Vagina (tissue), 2 donors: ENCODE measurements around the gene MYH9. TPM values are rescaled to one million over a fixed set of nuclear protein-coding genes. Genes with fewer than 3 reads are reported as not detected.

Experiments used
- DNase-seq, 2 donors: peaks; one replicate each; pipeline ENCODE4 v3.0.0-alpha.2; 2017; ENCODE audit errors: extremely low spot score in 2 of 2
- H3K27ac ChIP-seq: fragments of 200-600 bp; sonication (generic); one replicate; pipeline ENCODE4 v1.5.1; 2019
- H3K27me3 ChIP-seq: fragments of 200-600 bp; sonication (generic); one replicate; pipeline ENCODE4 v1.5.1; 2019
- H3K36me3 ChIP-seq, 2 donors: fragments of 200-600 bp; sonication (generic); one replicate each; pipeline ENCODE4 v1.5.1; 2017 to 2019
- H3K4me1 ChIP-seq: fragments of 200-600 bp; sonication (generic); one replicate; pipeline ENCODE4 v1.5.1; 2019
- H3K4me3 ChIP-seq, 2 donors: fragments of 200-600 bp; sonication (generic); 1 replicate in 1 of 2; 2 replicates in 1 of 2; pipeline ENCODE4 v1.5.1; 2016 to 2019
- H3K9me3 ChIP-seq: fragments of 200-600 bp; sonication (generic); one replicate; pipeline ENCODE4 v1.5.1; 2019
- CTCF ChIP-seq, 3 experiments: fragments of 450-650 bp in 2 of 3; fragments of 200-600 bp in 1 of 3; sonication (generic) in 1 of 3; IDR thresholded peaks; one replicate each; pipeline ENCODE4 v1.5.1; 2017 to 2019; ENCODE audit warnings: antibody characterized with exemption in 3 of 3, mild to moderate bottlenecking in 2 of 3, moderate library complexity in 2 of 3
- POLR2A ChIP-seq, 2 donors: fragments of 450-650 bp; IDR thresholded peaks; one replicate each; pipeline ENCODE4 v1.6.1; 2017; ENCODE audit warnings: antibody characterized with exemption in 2 of 2, mild to moderate bottlenecking in 2 of 2, moderate library complexity in 2 of 2
- POLR2AphosphoS5 ChIP-seq, 2 donors: sonication (generic); formaldehyde crosslinking; IDR thresholded peaks; one replicate each; pipeline ENCODE4 v1.9.0; 2017; ENCODE audit warnings: antibody characterized with exemption in 2 of 2, mild to moderate bottlenecking in 2 of 2, low read depth in 1 of 2; ENCODE audit not compliant: insufficient read depth in 1 of 2
- intact Hi-C: fragments of 100-400 bp; cut with DNase I; formaldehyde crosslinking; loops from one replicate; pipeline ENCODE4 v1.15.1; 2023
- total RNA-seq: library from RNA; depleted of rRNA; stranded (reverse); fragments of >200 nt; gene quantifications from one replicate; pipeline ENCODE4 v1.2.3, GENCODE V29; 2016

The MYH9 gene
- total RNA-seq, 1 donor from 2014 or later = 333 TPM

- no peak overlapping the region for H3K4me3 ChIP-seq
- peaks cover 0 to 46% of the 10 kb centered on the region in 2 donors for H3K36me3 ChIP-seq
- intact Hi-C loops = loop anchor here (5.0 kb wide), 1 partner anchor 38 kb away; no protein-coding TSS in a partner anchor
- H3K27me3 ChIP-seq = no peaks in the 10 kb centered on the region
- TF ChIP-seq POLR2AphosphoS5 (IDR thresholded peaks at IDR 0.05; ENCODE audit: insufficient read depth in 1 of 2, low read depth in 1 of 2) (no peak), POLR2A (IDR thresholded peaks at IDR 0.05) (no peak), CTCF (IDR thresholded peaks at IDR 0.05) (no peak)
- peaks cover 69% of the 10 kb centered on the region for H3K4me1 ChIP-seq
- no peak for DNase-seq
- H3K9me3 ChIP-seq = no peaks in the 10 kb centered on the region
- H3K27ac ChIP-seq = peak overlapping the region; percentile 34
Measured at GRCh38 chr22:36344106-36344827, 43.5 kb downstream of the MYH9 start.

GRCh38 chr22:36343720-36344105, 44.1 kb downstream of the MYH9 start:
- TF ChIP-seq POLR2AphosphoS5 (IDR thresholded peaks at IDR 0.05; ENCODE audit: insufficient read depth in 1 of 2, low read depth in 1 of 2) (no peak), CTCF (IDR thresholded peaks at IDR 0.05) (no peak), POLR2A (IDR thresholded peaks at IDR 0.05) (no peak)
- intact Hi-C loops = loop anchor here (5.0 kb wide), 1 partner anchor 39 kb away; no protein-coding TSS in a partner anchor
- DNase-seq = no peak
- Histone ChIP-seq H3K27ac (peak overlapping the region; percentile 34), H3K4me1 (peaks cover 67% of the 10 kb centered on the region), H3K27me3 (no peaks in the 10 kb centered on the region), H3K9me3 (no peaks in the 10 kb centered on the region), H3K4me3 (no peak overlapping the region), H3K36me3 (peaks cover 0 to 46% of the 10 kb centered on the region in 2 donors)

- Histone ChIP-seq H3K9me3 (no peaks in the 10 kb centered on the region), H3K36me3 (peaks cover 0 to 46% of the 10 kb centered on the region in 2 donors), H3K27me3 (no peaks in the 10 kb centered on the region), H3K27ac (peak overlapping the region; percentile 34), H3K4me1 (peaks cover 71% of the 10 kb centered on the region), H3K4me3 (no peak overlapping the region)
- intact Hi-C loops = loop anchor here (5.0 kb wide), 1 partner anchor 39 kb away; no protein-coding TSS in a partner anchor
- no peak for DNase-seq
- TF ChIP-seq POLR2A (IDR thresholded peaks at IDR 0.05) (no peak), CTCF (IDR thresholded peaks at IDR 0.05) (no peak), POLR2AphosphoS5 (IDR thresholded peaks at IDR 0.05; ENCODE audit: insufficient read depth in 1 of 2, low read depth in 1 of 2) (no peak)
Measured at GRCh38 chr22:36343070-36343719, 44.6 kb downstream of the MYH9 start.

GRCh38 chr22:36341640-36342041, 46.1 kb downstream of the MYH9 start:
- no peaks in the 10 kb centered on the region for H3K9me3 ChIP-seq
- no peak overlapping the region for H3K4me3 ChIP-seq
- H3K4me1 ChIP-seq = peaks cover 84% of the 10 kb centered on the region
- intact Hi-C loops = loop anchor here (5.0 kb wide), 1 partner anchor 41 kb away; no protein-coding TSS in a partner anchor
- peaks cover 0 to 39% of the 10 kb centered on the region in 2 donors for H3K36me3 ChIP-seq
- peak overlapping the region; percentile 64 for H3K27ac ChIP-seq
- no peaks in the 10 kb centered on the region for H3K27me3 ChIP-seq
- TF ChIP-seq POLR2A (IDR thresholded peaks at IDR 0.05) (no peak), POLR2AphosphoS5 (IDR thresholded peaks at IDR 0.05; ENCODE audit: insufficient read depth in 1 of 2, low read depth in 1 of 2) (no peak), CTCF (IDR thresholded peaks at IDR 0.05) (no peak)
- DNase-seq = no peak
